ENCODE results near the gene NOL4L.

- no peak for TF ChIP-seq CTCF (conservative IDR thresholded peaks at IDR 0.05; ENCODE audit: low read depth, low read length)
- no peak for TF ChIP-seq EZH2 (IDR thresholded peaks at IDR 0.05; ENCODE audit: borderline replicate concordance, low read depth, low read length, poor library complexity, severe bottlenecking)
Measured at GRCh38 chr20:32487381-32487780, 97.8 kb downstream of the NOL4L start.

Data from A673 (cell line).